Spinal cord (tissue), 10 donors: ENCODE results near the gene CBFA2T2. TPM values are rescaled to one million over a fixed set of nuclear protein-coding genes. Genes with fewer than 3 reads are reported as not detected.

Source experiments
- DNase-seq, 6 donors: peaks; one replicate each; pipeline versions ENCODE4 v3.0.0 to v3.0.0-alpha.2; 2013 to 2015; ENCODE audit warnings: low spot score in 6 of 6, low read depth in 4 of 6
- H3K27ac ChIP-seq: one replicate; pipeline ENCODE4 v1.5.1; 2013; ENCODE audit warnings: low read depth, low read length, control low read depth
- H3K27me3 ChIP-seq: one replicate; pipeline ENCODE4 v1.6.1; 2013; ENCODE audit warnings: low read length; ENCODE audit not compliant: control insufficient read depth, insufficient read depth
- H3K36me3 ChIP-seq: one replicate; pipeline ENCODE4 v1.6.1; 2013; ENCODE audit warnings: low read length; ENCODE audit not compliant: control insufficient read depth, insufficient read depth
- H3K4me1 ChIP-seq: one replicate; pipeline ENCODE4 v1.6.1; 2013; ENCODE audit warnings: low read length; ENCODE audit not compliant: control insufficient read depth, insufficient read depth
- H3K4me3 ChIP-seq: one replicate; pipeline ENCODE4 v1.5.1; 2013; ENCODE audit warnings: low read depth, low read length, control low read depth
- H3K9me3 ChIP-seq: one replicate; pipeline ENCODE4 v1.6.1; 2013; ENCODE audit warnings: low read length; ENCODE audit not compliant: control insufficient read depth, insufficient read depth
- WGBS: methylation state at CpG from one replicate; pipeline ENCODE4 v1.1.5; 2013; ENCODE audit warnings: missing lambda C conversion rate; ENCODE audit not compliant: insufficient coverage; 5-methylcytosine and 5-hydroxymethylcytosine counted together
- polyA plus RNA-seq, 2 donors: library from polyadenylated mRNA; unstranded; fragments of 120-200 nt; gene quantifications; one replicate each; pipeline ENCODE4 v1.2.1, GENCODE V29; 2013; ENCODE audit not compliant: insufficient read length in 2 of 2
- total RNA-seq, 2 donors: library from RNA; depleted of rRNA in 1 of 2; stranded (reverse); fragments of 120-200 nt in 1 of 2; fragments of >200 nt in 1 of 2; gene quantifications; one replicate each; pipeline versions ENCODE4 v1.2.3 to v1.2.4, GENCODE V29; 2013 to 2014
- donor health status: healthy.

CBFA2T2 gene
- total and polyA plus RNA-seq, 4 donors = 14.5 to 33.3 (median 19.1) TPM

GRCh38 chr20:33679758-33680485 lies 190.0 kb downstream of the CBFA2T2 start:
- H3K36me3 ChIP-seq = peaks cover 24% of the 10 kb centered on the region
- no peak overlapping the region for H3K27ac ChIP-seq
- no peak for DNase-seq
- no peaks in the 10 kb centered on the region for H3K27me3 ChIP-seq
- WGBS = 90% methylated on average over 20 of the region's 20 CpGs
- H3K4me1 ChIP-seq = peaks cover 19% of the 10 kb centered on the region
- H3K9me3 ChIP-seq = no peaks in the 10 kb centered on the region
- no peak overlapping the region for H3K4me3 ChIP-seq

- Histone ChIP-seq H3K27ac (no peak overlapping the region), H3K27me3 (no peaks in the 10 kb centered on the region), H3K9me3 (no peaks in the 10 kb centered on the region), H3K4me1 (peaks cover 19% of the 10 kb centered on the region), H3K36me3 (peaks cover 24% of the 10 kb centered on the region), H3K4me3 (no peak overlapping the region)
- WGBS = no CpG with 5 or more reads among the region's 2 CpGs
- DNase-seq = no peak
Measured at GRCh38 chr20:33680686-33681085, 190.8 kb downstream of the CBFA2T2 start.

GRCh38 chr20:33681288-33681687 lies 191.4 kb downstream of the CBFA2T2 start:
- DNase-seq = no peak
- peaks cover 21% of the 10 kb centered on the region for H3K36me3 ChIP-seq
- no peak overlapping the region for H3K27ac ChIP-seq
- H3K27me3 ChIP-seq = no peaks in the 10 kb centered on the region
- peaks cover 14% of the 10 kb centered on the region for H3K4me1 ChIP-seq
- no peaks in the 10 kb centered on the region for H3K9me3 ChIP-seq
- H3K4me3 ChIP-seq = no peak overlapping the region
- 92% methylated on average over 3 of the region's 5 CpGs for WGBS

GRCh38 chr20:33681728-33682353 lies 191.9 kb downstream of the CBFA2T2 start:
- no peak for DNase-seq
- peaks cover 15% of the 10 kb centered on the region for H3K36me3 ChIP-seq
- peaks cover 17% of the 10 kb centered on the region for H3K4me1 ChIP-seq
- H3K27ac ChIP-seq = no peak overlapping the region
- H3K4me3 ChIP-seq = no peak overlapping the region
- no peaks in the 10 kb centered on the region for H3K27me3 ChIP-seq
- no peaks in the 10 kb centered on the region for H3K9me3 ChIP-seq
- 78% methylated on average over 9 of the region's 9 CpGs for WGBS

GRCh38 chr20:33684533-33685327 lies 194.8 kb downstream of the CBFA2T2 start:
- Histone ChIP-seq H3K4me3 (peak overlapping the region; percentile 33), H3K4me1 (peaks cover 20% of the 10 kb centered on the region), H3K27ac (no peak overlapping the region), H3K36me3 (peaks cover 6% of the 10 kb centered on the region), H3K9me3 (no peaks in the 10 kb centered on the region), H3K27me3 (no peaks in the 10 kb centered on the region)
- 12% methylated on average over 7 of the region's 10 CpGs for WGBS
- peak in 2 of 6 donors; percentile 37 to 64 for DNase-seq

- DNase-seq = peak in 1 of 6 donors; percentile 31
- peak overlapping the region; percentile 33 for H3K4me3 ChIP-seq
- H3K4me1 ChIP-seq = peaks cover 20% of the 10 kb centered on the region
- H3K27ac ChIP-seq = no peak overlapping the region
- H3K9me3 ChIP-seq = no peaks in the 10 kb centered on the region
- under 1% methylated on average over 52 of the region's 53 CpGs for WGBS
- H3K27me3 ChIP-seq = no peaks in the 10 kb centered on the region
- no peaks in the 10 kb centered on the region for H3K36me3 ChIP-seq
Measured at GRCh38 chr20:33685328-33686099, 195.6 kb downstream of the CBFA2T2 start.

- peak within 1 kb of the TSS; percentile 46 for H3K4me3 ChIP-seq
- H3K27ac ChIP-seq = peak within 1 kb of the TSS; percentile 41
- WGBS = 2% methylated on average over 101 of the region's 101 CpGs
Measured at GRCh38 chr20:33686100-33686983, 196.4 kb downstream of the CBFA2T2 start, which contains the start of gene E2F1. E2F1 (minus strand) TSS chr20:33686385; CDS start chr20:33686264, 121 bp downstream.

GRCh38 chr20:33686984-33687366 lies 197.1 kb downstream of the CBFA2T2 start:
- WGBS = 78% methylated on average over 11 of the region's 14 CpGs
- Histone ChIP-seq H3K9me3 (no peaks in the 10 kb centered on the region), H3K4me3 (peak overlapping the region; percentile 46), H3K27me3 (no peaks in the 10 kb centered on the region), H3K27ac (peak overlapping the region; percentile 41), H3K4me1 (peaks cover 20% of the 10 kb centered on the region), H3K36me3 (no peaks in the 10 kb centered on the region)
- DNase-seq = no peak

More at GRCh38 chr20:33686100-33686983, 196.4 kb downstream of the CBFA2T2 start, which contains the start of gene E2F1:
- peak; percentile 63 to 98 (median 92) for DNase-seq
- peaks cover 20% of the 10 kb centered on the region for H3K4me1 ChIP-seq
- H3K27me3 ChIP-seq = no peaks in the 10 kb centered on the region
- H3K36me3 ChIP-seq = no peaks in the 10 kb centered on the region
- H3K9me3 ChIP-seq = no peaks in the 10 kb centered on the region
